DLD1 (cell line): ENCODE data around the gene KIF4B.
"Not testable (repeated sequence)": the region's sequence is repeated elsewhere in the genome, so short reads cannot be mapped to it uniquely, and the experiment has no call there.

Experiments
- in situ Hi-C: cut with HindIII; loops from 2 replicates; pipeline ENCODE4 v1.10.0; 2017; ENCODE audit warnings: low sequenced_read_pairs

KIF4B gene, protein sequence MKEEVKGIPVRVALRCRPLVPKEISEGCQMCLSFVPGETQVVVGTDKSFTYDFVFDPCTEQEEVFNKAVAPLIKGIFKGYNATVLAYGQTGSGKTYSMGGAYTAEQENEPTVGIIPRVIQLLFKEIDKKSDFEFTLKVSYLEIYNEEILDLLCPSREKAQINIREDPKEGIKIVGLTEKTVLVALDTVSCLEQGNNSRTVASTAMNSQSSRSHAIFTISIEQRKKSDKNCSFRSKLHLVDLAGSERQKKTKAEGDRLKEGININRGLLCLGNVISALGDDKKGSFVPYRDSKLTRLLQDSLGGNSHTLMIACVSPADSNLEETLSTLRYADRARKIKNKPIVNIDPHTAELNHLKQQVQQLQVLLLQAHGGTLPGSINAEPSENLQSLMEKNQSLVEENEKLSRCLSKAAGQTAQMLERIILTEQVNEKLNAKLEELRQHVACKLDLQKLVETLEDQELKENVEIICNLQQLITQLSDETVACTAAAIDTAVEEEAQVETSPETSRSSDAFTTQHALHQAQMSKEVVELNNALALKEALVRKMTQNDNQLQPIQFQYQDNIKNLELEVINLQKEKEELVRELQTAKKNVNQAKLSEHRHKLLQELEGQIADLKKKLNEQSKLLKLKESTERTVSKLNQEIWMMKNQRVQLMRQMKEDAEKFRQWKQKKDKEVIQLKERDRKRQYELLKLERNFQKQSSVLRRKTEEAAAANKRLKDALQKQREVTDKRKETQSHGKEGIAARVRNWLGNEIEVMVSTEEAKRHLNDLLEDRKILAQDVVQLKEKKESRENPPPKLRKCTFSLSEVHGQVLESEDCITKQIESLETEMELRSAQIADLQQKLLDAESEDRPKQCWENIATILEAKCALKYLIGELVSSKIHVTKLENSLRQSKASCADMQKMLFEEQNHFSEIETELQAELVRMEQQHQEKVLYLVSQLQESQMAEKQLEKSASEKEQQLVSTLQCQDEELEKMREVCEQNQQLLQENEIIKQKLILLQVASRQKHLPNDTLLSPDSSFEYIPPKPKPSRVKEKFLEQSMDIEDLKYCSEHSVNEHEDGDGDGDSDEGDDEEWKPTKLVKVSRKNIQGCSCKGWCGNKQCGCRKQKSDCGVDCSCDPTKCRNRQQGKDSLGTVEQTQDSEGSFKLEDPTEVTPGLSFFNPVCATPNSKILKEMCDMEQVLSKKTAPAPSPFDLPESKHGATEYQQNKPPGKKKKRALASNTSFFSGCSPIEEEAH

DNA sequence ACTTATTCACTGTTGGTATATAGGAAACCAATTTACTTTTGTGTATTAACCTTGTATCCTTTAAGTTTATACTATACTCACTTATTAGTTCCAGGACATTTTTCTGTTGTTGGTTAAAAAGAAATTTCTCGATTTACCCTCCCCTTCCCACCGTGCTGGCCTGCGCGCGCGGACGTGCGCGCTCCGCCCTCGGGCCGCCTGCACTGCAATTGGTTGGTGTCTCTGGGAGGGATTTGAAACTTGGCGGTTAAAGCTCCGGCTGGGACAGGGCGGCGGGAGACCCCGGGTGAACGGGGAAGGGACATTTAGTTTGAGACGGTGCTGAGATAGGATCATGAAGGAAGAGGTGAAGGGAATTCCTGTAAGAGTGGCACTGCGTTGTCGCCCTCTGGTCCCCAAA, at the start of gene KIF4B:
Gene KIF4B, plus strand, starts transcription at position 230 of the 400 bp plus-strand sequence. Its CDS starts 105 bp downstream, at position 335.
- in situ Hi-C loops = no loop called here

DNA sequence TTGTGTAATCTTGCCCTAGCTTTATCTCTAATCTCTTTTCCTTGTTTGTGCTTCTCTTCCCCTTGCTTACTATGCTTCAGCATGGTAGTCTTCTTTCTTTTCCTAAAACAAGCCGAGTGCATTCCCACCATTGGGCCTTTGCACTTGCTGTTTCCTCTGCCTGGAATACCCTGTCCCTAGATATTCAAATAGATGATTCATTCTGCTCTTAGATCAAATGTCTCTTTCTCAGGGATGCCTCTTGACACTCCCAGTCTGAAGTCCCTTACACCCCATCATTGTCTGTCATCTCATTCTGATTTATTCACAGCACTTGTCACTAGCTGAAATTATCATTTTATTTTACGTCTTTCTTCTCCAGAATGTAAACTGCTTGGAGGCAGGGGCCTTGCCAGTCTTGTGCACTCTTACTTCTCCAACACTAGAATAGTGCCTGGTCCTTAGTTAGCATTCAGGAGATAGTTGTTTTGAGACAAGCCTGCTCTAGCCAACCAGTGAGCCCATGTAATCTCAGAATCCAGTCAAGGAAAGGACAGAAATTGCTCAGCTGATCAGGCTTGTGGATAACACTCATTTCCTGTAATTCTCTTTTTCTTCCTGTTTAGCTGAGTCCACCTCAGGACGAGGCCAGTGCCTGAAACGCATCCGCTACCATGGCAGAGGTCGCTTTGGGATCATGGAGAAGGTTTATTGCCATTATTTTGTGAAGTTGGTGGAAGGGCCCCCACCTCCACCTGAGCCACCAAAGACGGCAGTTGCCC, 47.3 kb upstream of the KIF4B start:
- in situ Hi-C loops = no loop called here

DNA sequence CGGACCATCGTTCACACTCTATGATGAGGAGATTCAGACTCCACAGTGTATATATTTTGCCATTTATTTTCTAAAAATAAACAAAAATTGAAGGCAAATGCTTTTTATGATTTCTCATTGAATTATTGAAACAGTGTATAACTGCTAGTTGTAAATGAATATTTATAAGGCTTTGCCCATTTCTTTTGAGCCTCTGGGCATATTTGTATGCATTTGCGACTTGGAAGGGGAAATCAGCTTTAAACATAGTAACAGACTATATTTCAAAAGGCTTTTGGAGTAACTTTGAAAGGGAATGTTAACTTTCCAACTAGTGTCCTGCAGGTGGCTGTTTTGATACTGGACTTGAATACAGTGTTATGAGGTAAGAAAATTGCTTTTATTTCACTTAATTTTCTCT, 46.7 kb upstream of the KIF4B start:
- in situ Hi-C loops = no loop called here

DNA sequence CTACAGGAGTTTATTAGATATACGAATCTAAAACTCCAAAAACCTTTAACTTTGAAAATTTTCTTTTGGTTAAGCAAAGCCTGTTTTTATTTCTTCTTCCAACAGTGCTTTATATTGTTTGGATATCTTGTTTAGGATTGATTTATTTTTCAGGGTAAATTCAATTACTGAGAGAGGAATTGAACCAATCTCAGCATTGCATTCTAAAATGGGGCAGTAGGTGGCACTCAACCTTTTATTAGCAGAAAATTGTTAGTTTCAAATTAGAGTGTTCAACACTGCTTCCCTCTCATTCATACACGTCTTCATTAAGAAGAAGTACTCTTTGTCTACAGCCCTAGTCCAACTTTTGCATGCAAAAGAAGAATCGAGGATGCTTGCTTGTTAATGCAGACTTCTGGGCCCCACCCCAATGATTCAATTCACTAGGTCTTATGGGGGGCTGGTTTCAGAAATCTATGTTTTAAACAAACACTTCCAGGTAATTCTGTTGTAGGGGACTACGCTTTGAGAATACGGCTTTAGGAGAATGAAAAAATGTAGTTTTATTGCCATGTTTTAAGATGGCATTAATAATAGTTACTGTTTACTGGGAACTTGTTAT, 46.0 kb upstream of the KIF4B start:
- in situ Hi-C loops = no loop called here

DNA sequence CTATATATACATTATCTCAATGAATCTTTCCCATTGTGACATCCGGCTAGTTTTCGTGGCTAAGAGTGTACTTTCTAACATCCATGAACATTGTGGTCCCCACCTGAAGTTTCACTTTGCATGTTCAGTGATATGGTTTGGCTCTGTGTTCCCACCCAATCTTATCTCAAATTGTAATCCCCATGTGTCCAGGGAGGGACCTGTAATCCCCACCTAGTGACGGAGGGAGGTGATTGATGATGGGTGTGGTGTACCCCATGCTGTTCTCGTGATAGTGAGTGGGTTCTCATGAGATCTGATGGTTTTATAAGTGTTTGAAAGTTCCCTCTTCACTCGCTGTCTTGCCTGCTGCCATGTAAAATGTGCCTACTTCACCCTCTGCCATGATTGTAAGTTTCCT, 44.6 kb upstream of the KIF4B start:
- in situ Hi-C loops = no loop called here

DNA sequence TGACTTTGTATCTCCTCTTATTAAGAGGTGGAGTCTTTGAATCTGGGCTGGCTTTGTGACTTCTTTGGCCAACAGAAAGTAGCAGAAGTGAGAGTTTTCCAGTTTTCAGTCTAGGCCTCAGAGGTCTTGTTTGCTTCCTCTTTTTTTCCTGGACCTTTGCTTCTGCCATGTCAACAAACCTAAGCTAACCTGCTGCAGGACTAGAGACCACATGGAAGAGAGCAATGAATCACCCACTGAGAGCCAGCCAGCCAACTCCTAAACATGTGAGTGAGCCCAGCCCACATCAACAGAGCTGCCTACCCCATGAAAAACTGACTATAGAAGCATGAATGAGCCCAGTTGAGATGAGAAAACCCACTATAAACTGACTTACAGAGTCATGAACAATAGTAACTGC, 42.8 kb upstream of the KIF4B start:
- in situ Hi-C loops = no loop called here

DNA sequence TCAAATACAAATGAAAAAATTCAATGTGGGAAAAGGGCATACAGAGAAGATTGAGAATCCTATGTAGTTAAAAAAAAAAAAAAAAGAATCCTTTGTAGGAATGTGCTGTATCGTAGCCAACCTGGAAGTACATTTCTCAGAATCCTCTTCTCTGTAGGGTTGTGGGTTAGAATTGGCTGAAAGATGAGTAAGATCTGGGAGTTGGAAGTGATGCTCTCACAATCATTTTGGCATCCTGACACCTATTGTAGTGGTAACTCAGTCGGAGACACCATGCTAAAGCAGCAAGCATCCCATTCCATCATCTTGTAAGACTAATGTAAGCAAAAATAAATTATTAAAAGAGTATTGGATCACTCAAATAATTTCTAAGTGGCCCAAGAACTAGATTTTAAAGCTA, 42.1 kb upstream of the KIF4B start:
- in situ Hi-C loops = no loop called here

DNA sequence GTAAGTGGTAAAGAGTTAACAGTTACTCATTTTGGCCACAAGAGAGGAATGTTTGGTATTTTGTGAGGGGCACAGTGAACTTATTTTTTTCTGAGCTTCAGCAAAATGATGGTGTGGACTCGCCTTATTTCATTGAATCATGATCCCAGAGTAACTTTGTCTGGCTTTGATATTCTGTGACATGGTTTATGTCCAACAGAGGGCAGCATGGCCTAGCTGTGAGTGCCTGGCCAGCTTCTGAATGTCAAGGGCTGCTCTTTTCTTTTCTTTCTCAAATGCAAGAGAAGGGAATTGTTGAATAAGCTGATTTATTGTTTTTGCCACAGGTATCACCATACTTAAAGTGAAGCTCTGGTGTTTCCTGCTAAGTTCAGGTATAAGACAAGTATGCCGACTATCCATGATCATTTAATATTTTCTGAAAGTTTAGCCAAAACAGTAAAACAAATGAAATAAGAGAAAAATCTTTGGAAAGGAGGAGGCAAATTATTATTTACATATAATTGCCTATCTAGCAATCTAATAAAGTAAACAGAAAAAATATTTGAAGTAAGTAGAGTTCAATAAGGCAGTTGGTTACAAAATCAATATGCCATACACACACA, 41.0 kb upstream of the KIF4B start:
- in situ Hi-C loops = no loop called here

DNA sequence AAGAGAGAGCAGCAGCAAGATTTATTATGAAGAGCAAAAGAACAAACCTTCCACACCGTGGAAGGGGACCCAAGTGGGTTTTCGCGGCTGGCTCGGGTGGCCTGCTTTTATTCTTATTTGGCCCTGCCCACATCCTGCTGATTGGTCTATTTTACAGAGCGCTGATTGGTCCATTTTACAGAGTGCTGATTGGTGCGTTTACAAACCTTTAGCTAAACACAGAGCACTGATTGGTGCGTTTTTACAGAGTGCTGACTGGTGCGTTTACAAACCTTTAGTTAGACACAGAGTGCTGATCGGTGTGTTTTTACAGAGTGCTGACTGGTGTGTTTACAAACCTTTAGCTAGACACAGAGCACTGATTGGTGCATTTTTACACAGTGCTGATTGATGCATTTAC, 37.5 kb upstream of the KIF4B start:
- in situ Hi-C loops = not testable (repeated sequence)

DNA sequence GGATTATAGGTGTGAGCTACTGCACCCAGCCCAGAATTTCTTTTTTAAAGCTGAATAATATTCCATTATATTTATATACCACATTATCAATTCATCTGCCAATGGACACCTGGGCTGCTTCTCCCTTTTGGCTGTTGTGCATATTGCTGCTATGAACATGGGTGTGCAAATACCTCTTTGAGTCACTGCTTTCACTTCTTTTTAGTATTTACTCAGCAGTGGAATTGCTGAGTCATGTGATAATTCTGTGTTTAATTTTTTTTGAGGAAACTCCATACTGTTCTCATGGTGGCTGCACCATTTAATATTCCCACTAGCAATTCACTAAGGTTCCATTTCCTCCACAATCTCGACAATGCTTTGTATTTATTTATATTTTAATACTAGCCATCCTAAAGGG, 36.1 kb upstream of the KIF4B start:
- in situ Hi-C loops = no loop called here

DNA sequence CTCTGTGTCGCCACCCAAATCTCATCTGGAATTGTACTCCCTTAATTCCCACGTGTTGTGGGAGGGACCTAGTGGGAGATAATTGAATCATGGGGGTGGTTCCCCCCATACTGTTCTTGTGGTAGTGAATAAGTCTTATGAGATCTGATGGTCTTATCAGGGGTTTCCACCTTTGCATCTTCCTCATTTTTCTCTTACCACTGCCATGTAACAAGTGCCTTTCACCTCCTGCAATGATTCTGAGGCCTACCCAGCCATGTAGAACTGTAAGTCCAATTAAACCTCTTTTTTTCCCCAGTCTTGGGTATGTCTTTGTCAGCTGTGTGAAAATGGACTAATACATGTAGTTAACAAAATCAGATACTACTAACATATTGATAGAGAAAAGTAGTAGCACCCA, 35.3 kb upstream of the KIF4B start:
- in situ Hi-C loops = not testable (repeated sequence)

DNA sequence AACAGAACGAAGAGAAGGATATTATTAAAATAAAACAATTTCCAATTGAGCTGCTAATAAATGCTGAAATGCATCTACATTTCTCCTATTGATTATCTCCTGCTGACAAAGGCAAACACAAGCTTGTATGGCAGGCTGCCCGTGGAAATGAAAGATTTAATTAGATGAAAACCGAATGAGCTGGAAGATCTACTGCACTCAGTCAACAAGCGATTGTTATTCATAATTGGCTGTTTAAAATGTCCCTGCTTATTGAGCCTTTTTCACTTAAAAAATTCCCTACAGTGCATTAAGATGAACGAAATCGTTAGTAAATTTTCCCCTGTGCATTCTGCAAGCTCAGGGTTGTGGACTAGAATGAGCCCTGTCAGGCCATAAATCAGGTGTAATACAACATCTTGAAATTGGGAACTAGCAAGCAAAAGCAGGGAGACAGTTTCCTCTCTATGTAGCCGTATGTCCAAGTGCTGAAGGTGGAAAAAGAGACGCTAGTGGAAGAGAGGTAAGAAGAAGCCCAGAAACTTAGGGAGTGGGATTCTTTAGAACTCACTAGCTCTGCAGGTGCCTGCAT, 28.5 kb upstream of the KIF4B start:
- in situ Hi-C loops = no loop called here

DNA sequence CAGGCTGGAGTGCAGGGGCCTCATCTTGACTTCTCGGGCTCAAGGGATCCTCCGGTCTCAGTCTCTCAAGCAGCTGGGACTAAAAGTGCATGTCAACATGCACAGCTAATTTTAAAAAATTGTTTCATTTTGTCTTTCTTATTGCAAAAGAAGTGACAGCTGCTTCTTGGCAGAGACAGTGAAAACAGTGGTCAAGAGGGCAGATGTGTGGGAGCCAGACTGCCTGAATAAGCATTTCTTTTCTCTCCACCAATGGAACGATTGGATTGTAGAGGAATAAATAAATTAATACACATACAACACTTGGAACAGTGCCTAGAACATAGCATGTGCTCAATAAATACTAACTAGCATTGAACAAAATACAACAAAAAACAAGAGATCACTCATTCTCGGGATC, 27.4 kb upstream of the KIF4B start:
- in situ Hi-C loops = no loop called here

DNA sequence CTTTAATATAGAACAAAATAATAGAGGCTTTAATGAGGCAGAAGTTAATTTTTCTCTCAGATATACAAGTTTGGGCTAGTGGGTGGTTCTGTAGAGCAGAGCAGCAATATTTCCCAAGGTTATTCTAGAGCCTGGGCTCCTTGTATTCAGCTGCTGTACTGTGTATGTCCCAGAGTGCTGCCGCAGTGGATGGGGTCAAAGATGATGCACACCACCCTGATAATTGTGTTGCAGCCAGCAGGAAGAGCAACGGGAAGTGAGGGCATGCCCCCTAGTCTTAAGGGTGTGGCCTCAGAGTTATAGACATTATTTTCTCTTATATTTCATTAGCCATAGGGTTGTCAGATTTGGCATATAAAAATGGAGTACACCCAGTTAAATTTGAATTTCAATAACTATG, 23.9 kb upstream of the KIF4B start:
- in situ Hi-C loops = no loop called here

DNA sequence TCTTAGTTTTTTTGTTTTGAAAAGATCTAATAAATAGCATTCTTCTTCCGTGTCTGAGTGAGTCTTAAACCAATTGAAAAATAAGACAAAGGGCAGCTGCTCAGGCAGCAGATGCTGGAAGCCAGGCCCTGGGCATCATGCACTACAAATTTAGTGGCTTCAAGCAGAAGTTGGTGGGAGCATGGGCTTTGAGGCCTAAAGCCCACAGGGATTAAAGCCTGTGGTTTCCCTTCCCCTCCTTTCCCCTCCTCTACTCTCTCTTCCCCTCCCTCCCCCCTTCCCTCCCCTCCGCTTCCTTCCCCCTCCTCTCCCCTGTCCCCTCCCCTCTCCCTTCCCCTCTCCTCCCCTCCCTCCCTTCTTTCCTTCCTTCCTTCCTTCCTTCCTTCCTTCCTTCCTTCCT, 20.1 kb upstream of the KIF4B start:
- in situ Hi-C loops = no loop called here

DNA sequence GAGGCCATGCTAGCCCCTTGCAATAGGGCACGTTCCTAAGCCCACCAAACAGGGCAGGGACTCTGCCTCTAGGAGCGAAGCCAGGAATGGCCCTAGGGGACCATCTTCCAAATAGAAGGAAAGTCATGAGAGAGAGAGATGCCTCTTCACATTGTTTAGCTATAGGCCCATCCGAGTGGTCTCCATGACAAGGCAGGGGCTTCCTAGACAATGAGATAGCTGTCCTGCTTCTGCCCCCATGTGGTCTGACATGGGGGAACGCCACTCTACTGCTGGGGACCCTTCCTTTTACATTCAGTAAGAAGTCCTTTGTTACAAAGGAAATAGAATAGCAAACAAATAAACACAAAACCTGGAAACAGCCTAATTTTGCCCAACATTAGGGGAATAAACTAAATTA, 17.9 kb upstream of the KIF4B start:
- in situ Hi-C loops = no loop called here

DNA sequence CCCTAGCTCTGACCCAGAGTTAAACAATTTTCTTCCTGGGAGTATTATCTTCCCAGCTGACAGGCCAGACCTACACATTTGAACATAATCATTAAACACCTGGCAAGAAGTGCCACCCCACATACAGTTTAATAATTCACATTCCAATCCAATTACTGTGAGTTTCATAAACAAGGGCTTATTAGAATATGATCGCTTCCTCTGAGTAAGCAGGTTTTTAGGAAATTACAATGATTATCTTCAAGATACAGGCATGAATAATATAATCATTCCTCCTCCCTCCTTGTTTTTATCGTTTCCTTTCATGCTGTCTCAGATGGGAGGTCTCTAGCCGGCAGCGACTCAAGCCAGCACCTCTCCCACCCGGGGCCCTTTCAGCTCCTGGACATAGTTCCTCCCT, 15.8 kb upstream of the KIF4B start:
- in situ Hi-C loops = no loop called here

DNA sequence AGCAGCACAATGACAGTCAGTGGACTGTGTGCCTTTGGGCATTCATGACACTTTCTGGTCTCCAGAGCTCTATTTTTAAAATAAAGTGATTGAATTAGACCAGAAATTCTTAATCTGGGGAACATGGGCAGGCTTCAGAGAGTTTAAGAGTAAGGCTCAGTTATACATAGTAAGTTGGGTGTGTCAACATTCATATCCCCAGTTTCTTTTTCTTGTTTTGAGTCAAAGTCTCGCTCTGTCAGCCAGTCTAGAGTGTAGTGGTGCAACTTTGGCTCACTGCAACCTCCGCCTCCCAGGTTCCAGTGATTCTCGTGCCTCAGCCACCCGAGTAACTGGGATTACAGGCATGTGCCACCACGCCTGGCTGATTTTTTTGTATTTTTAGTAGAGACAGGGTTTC, 13.7 kb upstream of the KIF4B start:
- in situ Hi-C loops = no loop called here

DNA sequence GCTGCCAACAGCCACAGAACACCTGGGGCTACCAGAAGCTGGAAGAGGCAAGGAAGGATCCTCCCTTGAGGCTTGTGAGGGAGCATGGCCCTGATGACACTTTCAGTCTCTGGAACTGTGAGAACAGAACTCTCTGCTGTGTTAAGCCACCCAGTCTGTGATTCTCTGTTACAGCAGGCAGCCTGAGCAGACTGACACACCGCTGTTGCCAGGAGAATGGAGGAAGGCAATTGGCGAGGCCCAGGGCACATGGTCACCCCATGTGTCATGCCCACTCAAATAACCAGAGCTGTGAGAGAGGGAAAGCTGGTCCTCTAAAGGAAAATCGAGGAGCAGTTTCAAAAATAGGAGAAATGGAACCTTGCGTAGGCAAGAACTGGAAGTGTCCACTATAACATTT, 12.0 kb upstream of the KIF4B start:
- in situ Hi-C loops = no loop called here

DNA sequence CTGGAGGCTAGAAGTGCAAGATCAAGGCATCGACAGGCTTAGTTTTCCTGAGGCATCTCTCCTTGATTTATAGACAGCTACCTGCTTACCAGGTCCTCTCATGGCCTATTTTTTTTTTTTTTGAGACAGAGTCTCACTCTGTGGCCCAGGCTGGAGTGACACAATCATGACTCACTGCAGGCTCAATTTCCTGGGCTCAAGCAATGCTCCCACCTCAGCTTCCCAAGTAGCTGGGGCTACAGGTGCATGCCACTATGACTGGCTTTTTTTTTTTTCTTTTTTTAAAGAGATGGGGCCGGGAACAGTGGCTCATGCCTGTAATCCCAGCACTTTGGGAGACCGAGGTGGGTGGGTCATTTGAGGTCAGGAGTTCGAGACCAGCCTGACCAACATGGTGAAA, 10.8 kb upstream of the KIF4B start:
- in situ Hi-C loops = not testable (repeated sequence)
